ENCODE measurements around the gene CFAP157.
"Not testable (repeated sequence)": the region's sequence is repeated elsewhere in the genome, so short reads cannot be mapped to it uniquely, and the experiment has no call there.

The CFAP157 gene

DNA sequence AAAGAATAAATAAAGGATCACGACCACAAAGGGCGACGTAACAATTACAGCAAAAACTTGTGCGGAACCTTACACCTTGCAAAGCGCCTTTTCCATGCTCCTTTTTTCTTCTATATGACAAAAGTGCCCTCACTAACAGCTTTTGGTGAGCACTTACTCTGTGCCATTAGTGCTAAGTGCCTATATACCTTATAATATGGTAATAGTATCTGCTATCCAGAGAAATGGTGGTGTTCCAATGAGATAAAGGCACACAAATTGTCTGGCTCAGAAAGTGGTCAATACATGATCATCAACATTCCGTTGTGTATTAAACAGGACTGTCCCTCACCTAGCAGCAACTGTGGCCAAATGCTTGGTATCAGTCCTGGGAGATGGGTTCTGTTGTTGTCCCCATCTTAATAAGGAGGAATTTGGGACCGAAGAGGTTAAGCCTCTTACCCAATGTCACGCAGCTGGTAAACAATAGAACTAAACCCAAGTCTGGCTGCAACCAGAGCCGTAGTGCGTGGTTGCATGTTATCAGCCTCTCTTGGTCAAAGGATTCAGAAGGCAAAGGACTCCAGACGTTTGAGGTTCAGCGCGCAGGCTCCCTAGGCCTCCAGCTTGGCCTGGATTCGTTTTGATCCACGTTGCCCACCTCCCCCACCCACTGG, 28.9 kb downstream of the CFAP157 start:
- DNase-seq (ENCODE audit: low read depth, low spot score) = no peak

DNA sequence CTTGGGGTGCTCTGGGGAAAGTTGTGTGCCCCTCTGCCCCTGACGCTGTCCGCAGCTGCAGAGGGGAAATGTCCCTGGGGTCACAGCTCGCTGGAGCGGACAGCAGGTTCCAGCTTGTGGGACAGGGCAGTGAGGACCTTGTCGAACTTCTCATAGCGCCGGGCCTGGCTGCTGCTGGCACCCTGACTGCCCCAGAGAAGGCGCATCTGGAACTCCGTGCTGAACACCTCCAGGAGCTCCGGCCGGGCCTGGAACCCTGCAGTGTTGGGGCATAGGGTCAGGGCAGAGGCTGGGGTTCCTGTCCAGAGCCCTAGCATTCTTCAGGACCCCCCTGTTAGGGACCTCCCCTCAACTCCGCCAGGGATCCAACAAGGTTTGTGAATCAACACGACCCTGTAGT, 31.9 kb downstream of the CFAP157 start:
- DNase-seq (ENCODE audit: low read depth, low spot score) = no peak

DNA sequence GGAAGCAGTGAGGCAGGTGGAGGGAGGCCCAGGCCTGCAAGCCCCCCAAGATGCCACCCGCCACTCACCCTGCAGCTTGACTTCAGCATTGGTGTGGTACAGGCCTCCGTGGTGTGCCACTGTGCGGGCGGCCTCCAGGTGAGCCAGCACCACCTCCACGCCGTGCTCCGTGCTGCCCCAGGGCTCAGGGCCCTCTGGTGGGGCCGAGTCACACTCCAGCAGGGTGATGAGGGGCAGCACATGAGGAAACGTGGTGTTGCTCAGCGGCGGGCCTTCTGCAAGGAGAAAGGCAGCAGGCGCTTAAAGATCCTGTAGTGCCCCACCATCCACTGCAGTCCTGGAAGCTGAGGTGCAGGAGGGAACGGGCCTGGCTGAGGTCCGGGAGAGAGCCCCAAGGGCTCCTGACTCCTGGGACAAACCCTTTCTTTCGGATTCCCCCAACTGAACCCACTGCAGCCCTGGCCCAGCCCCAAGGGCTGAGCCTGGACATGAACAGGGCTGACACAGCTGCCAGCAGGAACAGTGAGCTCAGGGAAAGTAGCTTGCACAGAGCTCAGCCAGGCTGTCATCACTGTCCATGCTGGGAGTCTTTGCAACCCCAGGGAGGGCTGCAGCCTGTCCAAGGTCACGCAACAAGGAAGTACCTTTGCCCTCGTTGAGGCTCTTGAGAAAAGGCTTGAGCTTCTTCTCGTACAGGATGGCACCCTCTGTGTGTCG, 33.0 kb downstream of the CFAP157 start:
- DNase-seq (ENCODE audit: low read depth, low spot score) = no peak

DNA sequence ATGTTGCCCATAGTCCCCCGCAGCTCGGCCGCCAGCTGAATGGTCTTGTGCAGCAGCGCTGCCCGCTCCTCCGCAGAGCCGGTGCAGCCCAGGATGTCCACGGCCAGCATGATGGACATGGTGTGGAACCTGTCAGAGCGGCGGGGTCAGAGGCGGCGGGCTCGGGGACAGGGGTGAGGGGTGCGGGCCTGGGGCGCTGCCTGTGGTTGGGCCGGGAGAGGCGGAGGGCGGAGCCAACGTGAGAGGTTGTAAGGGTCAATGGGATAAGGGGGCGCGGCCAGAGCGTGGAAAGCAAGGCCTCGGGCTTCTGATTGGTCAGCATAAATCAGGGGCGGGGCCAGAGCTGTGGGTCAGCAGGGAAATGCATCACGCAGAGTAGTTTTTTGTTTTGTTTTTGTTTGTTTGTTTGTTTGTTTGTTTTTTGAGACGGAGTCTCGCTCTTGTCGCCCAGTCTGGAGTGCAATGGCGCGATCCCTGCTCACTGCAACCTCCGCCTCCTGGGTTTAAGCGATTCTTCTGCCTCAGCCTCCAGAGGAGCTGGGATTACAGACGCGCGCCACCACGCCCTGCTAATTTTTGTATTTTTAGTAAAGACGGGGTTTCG, 35.1 kb downstream of the CFAP157 start:
- DNase-seq (ENCODE audit: low read depth, low spot score) = no peak

DNA sequence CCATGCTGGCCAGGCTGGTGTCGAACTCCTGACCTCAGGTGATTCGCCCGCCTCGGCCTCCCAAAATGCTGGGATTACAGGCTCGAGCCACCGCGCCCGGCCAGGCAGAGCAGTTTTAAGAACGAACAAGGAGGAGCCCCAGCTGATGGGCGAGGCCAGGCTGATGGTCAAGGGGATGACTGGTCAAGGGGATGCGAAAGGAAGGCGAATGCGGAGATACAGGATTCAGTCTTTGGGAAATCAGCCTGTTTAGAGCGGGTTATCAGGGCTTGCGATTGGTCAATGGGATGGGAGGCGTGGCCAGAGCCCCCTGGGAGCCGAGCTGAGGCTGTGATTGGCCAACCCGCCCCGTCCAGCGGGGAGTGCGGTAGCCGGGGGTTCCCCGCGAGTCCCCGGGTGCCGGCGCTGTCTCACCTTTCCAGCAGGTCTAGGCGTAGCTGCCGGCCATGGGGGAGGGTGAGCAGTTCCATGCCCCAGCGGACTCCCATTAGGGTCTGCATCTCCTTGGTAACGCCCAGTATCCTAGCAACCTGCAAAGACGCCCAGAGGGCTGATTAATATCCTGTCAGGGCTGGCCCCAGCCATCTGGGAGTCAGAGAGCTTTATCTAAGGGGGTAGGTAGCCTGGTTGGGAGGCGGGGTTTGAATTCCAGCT, 35.8 kb downstream of the CFAP157 start:
- DNase-seq (ENCODE audit: low read depth, low spot score) = no peak

DNA sequence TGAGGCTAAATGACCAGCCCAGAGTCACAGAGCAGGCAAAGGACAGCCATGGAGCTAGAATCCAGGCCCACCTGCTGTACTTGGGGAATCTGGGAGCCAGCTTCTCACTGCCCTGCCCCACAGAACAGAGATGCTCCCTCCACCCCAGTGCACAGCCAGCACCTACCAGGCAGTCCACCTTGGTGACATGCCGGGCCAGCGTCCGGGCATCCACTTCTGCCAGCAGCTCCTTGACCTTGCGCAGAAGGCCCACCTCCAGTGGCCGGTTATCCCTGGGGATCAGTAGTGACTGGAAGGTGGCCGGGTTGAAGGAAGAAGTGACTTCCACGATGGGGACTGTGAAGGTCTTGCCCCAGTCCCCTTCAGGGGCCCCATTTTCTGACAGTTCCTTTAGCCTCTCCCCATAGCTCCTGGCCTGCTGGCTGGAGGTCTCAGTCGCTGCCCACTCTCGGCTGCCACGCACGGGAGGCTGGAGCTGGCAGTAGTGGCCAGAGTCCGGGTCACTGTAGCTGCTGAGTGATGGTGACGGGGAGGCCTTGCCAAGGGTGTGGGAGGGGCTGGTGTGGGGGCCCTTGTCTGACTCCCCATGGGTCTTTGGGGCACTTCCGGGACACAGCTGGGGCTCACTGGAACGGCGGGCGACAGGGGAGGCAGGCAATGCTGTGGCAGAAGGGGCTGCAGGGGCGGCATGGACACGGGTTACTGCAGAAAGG, 37.8 kb downstream of the CFAP157 start:
- no peak for DNase-seq (ENCODE audit: low read depth, low spot score)

DNA sequence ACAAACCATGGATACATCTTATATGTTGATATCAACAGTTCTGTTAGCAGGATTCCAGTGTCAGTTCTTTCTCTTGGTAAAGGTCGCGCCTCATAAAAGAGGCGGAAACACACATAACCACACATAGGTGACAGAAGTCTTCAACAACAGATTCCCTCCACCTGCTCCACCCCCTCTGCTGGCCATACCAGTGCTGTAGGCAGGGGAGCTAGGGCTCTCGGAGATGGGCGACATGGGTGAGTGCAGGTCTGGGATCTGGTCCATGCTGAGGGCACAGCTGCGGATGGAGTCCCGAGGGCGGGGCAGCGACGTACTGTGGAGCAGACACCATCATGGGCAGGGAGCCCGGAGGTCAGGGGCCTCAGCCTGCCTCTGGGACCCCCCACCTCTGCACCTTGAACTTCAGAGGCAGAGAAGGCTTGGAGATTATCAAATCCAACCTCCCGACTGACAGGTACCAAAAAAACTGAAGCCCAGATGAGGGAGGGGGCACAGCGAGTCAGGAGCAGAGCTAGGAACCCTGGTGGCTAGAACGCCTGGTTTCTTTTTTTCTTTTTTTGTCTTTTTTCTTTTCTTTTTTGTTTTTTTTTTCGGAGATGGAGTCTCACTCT, 40.3 kb downstream of the CFAP157 start:
- no peak for DNase-seq (ENCODE audit: low read depth, low spot score)

DNA sequence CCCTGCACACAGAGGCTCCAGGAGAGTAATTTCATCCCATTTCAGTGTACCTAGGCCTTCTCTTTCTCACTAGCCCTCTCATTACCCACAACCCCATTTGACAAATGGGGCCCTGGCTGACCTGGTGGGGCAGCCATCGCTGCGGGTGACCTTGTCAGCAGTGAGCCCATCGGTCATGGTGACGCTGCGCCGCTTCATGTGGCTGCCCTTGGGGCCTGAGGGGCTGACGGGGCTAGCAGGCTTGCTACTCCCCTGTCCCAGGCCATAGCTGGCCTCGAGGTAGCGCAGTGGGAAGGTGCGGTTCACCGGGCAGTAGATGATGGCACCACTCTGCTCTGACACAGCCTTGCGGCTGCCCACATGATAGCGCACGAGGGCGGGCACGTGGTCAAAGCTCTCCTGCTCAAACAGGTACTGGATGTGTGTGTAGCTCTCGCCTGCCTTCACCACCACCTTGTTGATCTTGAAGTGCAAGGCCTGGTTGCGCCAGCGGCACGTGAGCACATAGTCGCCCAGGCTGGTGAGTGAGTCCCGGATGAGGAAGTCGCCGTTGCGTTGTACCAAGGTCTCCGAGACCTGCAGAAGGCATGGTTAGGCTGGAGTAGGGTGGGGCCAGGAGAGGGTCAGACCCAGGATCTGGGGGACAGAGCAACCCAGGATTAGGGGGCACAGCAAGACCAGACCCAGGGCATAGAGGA, 42.5 kb downstream of the CFAP157 start:
- DNase-seq (ENCODE audit: low read depth, low spot score) = no peak

DNA sequence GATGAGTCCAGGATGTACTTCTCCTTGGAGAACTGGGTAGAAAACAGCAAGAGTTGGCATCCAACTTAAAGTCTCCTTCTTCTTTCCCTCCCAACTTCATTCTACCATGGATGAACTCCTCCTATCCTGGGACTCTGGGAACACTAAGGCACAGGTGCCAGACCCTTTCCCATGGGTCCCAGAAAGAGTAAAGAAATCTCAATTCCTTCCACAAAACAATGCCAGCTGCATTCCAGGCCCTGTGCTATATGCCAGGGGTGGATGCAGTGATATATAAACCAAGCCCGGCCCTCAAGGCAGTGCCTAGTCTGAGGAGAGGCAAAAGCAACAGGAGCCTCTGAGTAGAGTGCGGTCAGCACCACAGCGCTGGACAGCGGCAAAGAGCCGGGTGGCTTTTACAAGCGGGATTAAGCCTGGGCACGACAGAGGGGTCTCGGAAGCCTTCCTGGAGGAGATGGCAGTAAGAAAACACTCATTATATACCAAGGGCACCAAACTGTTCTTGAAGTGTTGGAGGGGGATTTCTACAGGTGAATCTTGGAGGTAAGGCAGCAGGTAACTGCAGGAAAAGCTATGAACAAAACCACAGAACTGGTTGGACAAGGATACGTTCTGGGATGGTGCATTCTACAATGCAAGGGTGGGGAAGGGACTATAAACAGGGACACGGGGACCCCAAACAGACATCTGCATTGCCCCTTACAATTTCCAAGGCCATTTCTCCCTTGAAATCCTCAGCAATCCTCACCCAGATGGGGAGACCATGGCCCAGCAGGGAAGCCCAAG, 44.7 kb downstream of the CFAP157 start:
- DNase-seq (ENCODE audit: low read depth, low spot score) = no peak

DNA sequence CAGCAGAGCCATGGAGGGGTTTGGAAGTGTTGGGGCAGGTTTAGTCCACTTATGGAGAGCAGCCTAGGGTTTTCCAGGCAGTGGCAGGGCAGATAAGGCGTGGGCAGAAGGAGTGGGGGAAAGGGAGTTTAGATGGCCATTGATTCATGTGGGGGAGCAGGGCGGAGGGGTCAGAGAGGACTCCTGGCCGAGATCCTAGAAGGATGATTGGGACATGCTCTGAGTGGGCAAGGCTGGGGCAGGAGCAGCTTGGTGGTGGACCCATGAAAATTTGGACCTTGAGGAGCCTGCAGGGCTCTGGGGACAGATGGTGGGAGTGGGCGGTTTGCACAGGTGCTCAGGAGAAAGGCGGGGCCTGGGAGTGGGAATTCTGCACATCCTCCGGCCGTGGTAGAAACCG, 46.4 kb downstream of the CFAP157 start:
- no peak for DNase-seq (ENCODE audit: low read depth, low spot score)

DNA sequence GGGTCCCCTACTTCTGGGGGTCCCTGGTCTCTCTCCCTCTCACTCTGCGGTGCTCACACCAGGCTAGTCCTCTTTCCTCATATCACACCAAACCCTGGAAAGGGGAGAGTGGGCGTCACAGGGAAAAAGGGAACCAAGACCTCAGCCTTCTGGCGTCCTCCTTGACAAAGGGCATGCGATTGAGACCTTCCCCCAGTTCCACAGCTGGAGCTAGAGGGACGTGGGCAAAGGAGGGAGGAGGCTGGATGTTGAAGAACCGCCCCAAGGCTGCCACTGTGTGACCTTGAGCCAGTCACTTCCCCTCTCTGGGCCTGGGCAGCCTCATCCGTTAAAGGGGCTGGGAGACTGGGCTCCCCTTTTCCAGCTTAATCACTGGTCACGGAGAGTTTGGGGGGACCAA, 46.8 kb downstream of the CFAP157 start:
- DNase-seq (ENCODE audit: low read depth, low spot score) = no peak

DNA sequence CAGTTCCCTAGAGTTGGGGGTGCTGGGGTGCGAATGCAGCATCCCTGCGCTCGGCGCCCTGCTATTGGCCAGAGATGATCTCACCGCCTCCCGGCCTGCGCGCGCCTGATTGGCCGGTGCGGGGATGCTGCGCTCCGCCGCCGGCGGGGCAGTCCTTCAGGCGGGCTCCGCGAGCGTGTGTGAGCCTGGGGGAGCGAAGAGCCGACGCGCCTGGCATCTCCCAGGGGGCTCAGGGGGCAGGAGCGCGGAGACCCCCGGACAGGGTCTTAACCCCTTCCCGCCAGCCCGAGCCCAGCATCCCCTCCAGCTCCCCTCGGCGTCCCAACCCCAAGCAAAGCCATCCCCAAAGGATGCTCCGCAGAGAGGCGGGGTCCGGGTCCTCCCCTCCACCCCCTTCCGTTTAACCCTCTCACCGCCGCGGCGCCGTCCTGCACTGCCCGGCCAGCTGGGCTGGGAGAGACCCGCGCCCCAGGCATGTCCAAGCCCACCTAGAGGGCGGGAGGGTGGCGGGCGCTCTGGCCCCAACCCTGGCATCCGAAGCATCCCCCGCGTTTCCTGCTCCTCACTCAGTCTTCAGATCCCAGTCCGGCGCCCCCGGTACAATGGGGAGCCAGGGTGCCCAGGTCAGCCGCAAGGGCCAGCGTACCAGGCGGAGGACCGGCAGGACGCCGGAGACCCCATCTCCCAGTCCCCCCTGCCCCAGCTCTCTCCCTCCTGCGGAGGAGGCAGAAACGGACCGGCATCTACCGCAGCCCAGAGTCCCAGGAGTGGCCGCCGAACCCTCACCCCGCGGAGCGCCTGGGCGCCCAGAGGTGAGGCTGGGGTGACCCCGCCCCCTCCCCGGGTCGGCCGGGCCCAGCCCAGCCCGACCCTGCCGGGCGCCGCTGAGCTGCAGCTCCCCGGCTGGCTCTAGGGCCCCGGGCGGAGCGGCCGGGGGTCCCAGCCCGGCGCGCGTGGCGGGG, 47.6 kb downstream of the CFAP157 start:
- DNase-seq (ENCODE audit: low read depth, low spot score) = no peak

DNA sequence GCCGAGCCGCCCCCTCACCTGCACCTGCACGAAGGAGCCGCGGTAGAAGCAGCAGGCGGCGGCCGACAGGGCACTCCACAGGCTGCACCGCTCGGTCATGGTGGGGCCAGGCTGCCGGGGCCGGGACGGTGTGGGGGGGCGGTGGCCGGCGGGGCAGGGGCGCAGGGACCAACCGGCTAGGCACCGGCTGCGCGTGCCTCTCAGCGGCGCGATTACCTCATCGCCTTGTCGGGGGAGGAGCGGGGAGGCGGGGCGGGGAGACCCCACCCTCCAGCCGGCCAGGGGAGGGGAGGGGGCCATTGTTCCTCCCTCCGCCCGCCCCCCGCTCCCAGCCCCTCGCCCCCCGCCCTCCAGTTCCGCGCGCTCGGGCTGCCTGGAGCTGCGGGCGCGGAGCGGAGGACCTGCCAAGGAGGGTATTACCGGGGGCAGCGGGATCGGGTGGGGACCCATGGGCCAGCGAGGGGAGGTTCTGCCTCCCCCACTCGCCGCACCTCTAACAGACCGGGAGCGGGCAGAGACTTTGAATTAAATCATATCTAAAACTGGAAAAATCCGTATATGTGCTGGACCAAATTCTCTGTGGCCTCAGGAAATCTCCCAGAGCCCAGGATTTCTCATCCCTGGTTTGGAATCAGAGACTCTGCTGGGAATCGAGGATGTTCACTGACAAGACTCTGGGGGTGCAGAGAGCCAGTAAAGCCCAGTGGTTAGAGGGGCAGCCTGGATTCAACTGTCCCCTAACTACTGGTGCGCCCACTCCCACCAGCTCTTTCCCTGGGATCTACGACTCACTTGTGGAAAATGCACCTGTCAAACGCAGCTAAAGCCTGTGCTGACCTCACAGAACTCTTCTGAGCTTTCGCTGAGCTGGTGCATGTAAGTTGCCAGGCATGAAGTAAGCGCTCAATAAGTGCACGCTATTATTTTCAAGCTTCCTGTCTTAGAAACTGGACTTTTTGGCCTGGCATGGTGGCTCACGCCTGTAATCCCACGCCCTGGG, 48.6 kb downstream of the CFAP157 start:
- DNase-seq (ENCODE audit: low read depth, low spot score) = no peak

DNA sequence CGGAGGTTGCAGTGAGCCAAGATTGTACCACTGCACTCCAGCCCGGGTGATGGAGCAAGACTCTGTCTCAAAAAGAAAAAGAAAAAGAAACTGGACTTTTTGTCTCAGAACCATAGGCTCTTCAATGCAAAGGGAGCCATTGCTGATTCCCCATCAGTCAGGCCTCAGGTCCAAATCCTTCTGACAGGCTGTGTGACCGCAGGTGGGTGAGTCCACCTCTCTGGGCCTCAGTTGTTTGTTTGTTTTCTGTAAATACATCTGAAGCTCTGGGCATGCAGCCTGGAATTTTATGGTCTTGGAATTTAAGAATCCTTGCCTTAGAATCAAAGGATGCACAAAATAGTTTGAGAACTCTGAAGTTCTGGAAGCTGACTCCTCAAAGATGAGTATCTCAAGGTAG, 49.4 kb downstream of the CFAP157 start:
- no peak for DNase-seq (ENCODE audit: low read depth, low spot score)

DNA sequence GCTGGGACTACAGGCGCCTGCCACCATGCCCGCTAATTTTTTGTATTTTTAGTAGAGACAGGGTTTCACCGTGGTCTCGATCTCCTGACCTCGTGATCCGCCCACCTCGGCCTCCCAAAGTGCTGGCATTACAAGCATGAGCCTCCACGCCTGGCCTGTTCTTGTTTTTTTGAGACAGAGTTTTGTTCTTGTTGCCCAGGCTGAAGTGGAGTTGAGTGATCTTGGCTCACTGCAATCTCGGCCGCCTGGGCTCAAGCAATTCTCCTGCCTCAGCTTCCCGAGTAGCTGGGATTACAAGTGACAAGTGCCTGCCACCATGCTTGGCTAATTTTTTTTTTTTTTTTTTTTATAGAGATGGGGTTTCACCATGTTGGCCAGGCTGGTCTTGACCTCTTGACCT, 50.0 kb downstream of the CFAP157 start:
- DNase-seq (ENCODE audit: low read depth, low spot score) = not testable (repeated sequence)

DNA sequence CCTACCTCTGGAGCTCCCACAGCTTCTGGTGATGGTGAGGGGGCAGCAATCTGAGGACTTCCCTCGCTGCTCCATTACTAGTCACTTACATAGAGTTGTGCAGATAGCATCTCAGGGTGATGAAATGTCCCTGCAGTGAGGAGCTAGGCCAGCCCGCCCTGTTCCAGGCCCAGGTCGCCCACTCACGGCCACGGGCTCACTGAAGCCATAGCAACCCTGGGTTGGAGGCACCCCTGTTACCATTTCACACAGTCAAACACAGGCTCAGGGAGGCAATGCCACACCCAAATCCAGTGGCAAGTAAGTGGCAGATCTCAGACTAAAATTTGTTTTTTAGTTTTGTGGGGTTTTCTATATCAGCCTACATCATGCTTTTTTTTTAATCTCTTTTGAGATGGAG, 52.1 kb downstream of the CFAP157 start:
- no peak for DNase-seq (ENCODE audit: low read depth, low spot score)

DNA sequence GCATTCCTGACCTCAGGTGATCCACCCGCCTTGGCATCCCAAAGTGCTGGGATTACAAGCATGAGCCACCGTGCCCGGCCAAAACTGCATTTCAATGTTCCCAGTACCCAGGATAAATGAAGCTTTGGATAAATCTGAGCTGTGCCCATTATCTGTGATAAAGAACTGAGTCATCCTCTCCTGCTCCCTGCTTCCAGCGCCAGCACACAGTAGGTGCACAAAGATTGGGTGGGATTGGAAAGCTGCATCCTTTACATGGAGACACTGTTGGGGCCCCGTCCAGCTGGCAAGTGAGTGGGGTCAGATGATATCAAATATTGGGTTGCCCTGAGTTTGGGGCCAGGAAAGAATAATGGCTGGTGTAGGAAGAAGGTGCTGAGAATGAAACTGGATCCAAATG, 54.3 kb downstream of the CFAP157 start:
- no peak for DNase-seq (ENCODE audit: low read depth, low spot score)

DNA sequence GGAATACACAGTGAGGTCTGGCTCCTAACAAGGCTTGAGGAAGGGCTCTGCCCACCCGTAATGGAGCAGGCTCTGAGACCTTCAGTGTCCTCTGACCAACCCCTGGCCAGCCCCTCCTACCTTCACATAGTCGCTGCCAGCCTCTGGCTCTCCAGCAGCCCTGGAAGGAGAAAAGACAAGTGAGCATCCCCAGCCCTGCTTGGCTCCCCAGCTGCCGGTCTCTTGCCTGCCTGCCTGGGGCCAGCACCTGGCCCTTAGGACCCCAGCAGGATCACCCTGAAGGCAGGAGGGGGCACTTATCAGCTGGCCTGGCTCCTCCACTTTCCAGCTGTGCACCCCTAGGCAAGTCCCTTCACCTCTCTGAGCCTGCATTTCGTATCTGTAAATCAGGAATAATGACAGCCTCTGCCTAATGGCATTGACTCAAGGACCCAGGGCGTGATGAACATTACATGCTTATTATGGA, 54.7 kb downstream of the CFAP157 start:
- DNase-seq (ENCODE audit: low read depth, low spot score) = no peak
